Endothelial cell (in vitro differentiated cells): Measurements from ENCODE around the gene P2RY2. TPM values are rescaled to one million over a fixed set of nuclear protein-coding genes. Genes with fewer than 3 reads are reported as not detected.

Experiments used
- DNase-seq: peaks from one replicate; pipeline ENCODE4 v3.0.0; 2021; ENCODE audit warnings: low spot score
- H3K27ac Mint-ChIP-seq: one replicate; pipeline ENCODE4 v1.8.0; 2021; ENCODE audit warnings: mixed read lengths, inconsistent platforms; ENCODE audit not compliant: unreplicated experiment
- H3K27me3 Mint-ChIP-seq: one replicate; pipeline ENCODE4 v1.8.0; 2021; ENCODE audit warnings: mild to moderate bottlenecking, moderate library complexity, mixed read lengths, inconsistent platforms; ENCODE audit not compliant: unreplicated experiment
- H3K36me3 Mint-ChIP-seq: one replicate; pipeline ENCODE4 v1.8.0; 2021; ENCODE audit warnings: mild to moderate bottlenecking, low read depth, mixed read lengths, inconsistent platforms; ENCODE audit not compliant: unreplicated experiment
- H3K4me1 Mint-ChIP-seq: one replicate; pipeline ENCODE4 v1.8.0; 2021; ENCODE audit warnings: mild to moderate bottlenecking, mixed read lengths, inconsistent platforms; ENCODE audit not compliant: unreplicated experiment
- H3K4me3 Mint-ChIP-seq: one replicate; pipeline ENCODE4 v1.8.0; 2021; ENCODE audit warnings: mild to moderate bottlenecking, mixed read lengths, inconsistent platforms; ENCODE audit not compliant: unreplicated experiment
- H3K9me3 Mint-ChIP-seq: one replicate; pipeline ENCODE4 v1.8.0; 2021; ENCODE audit warnings: mixed read lengths, inconsistent platforms; ENCODE audit not compliant: unreplicated experiment
- CTCF ChIP-seq: fragments of 200-600 bp; sonication (generic); IDR thresholded peaks from one replicate; pipeline ENCODE4 v1.5.0; 2021; ENCODE audit warnings: antibody characterized with exemption; ENCODE audit not compliant: unreplicated experiment
- total RNA-seq: library from RNA; stranded (reverse); fragmentation: NEBNext Ultra II Directional; extraction: Animal tissue kit (Norgen Biotek cat#: 25700); gene quantifications from one replicate; pipeline ENCODE4 v1.2.1, GENCODE V29; 2021; ENCODE audit not compliant: unreplicated experiment

Gene P2RY2
- total RNA-seq, 1 donor from 2014 or later: 0.10 TPM

- Mint-ChIP-seq H3K4me3 (no peak overlapping the region), H3K9me3 (no peaks in the 10 kb centered on the region), H3K4me1 (peaks cover 5% of the 10 kb centered on the region), H3K27me3 (peaks cover 12% of the 10 kb centered on the region), H3K27ac (no peak overlapping the region), H3K36me3 (no peaks in the 10 kb centered on the region)
- TF ChIP-seq CTCF: no peak
- no peak for DNase-seq
Measured at GRCh38 chr11:73217131-73217809, 811 bp upstream of the P2RY2 start.

DNA sequence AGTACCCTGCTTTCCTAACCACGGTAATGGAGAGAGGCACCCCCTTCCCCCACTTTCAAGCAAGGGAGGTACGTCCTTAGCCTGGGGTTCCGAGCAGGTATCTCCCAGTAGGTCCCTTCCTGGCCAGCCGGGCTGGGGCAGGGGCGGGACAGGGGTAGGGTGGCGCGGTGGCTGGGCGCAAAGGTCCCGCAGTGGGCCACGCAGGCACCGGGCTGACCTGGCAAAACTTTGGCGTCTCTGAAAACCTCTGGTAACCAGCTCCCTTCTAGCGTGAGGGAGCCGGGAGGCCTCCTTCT, 323 bp upstream of the P2RY2 start:
- H3K9me3 Mint-ChIP-seq: no peaks in the 10 kb centered on the region
- H3K36me3 Mint-ChIP-seq: no peaks in the 10 kb centered on the region
- no peak for TF ChIP-seq CTCF
- H3K27ac Mint-ChIP-seq: no peak overlapping the region
- no peak for DNase-seq
- peaks cover 5% of the 10 kb centered on the region for H3K4me1 Mint-ChIP-seq
- no peak overlapping the region for H3K4me3 Mint-ChIP-seq
- H3K27me3 Mint-ChIP-seq: peaks cover 12% of the 10 kb centered on the region

- H3K27ac Mint-ChIP-seq: no peak overlapping the region
Measured at GRCh38 chr11:73218830-73219215, 742 bp downstream of the P2RY2 start.

DNA sequence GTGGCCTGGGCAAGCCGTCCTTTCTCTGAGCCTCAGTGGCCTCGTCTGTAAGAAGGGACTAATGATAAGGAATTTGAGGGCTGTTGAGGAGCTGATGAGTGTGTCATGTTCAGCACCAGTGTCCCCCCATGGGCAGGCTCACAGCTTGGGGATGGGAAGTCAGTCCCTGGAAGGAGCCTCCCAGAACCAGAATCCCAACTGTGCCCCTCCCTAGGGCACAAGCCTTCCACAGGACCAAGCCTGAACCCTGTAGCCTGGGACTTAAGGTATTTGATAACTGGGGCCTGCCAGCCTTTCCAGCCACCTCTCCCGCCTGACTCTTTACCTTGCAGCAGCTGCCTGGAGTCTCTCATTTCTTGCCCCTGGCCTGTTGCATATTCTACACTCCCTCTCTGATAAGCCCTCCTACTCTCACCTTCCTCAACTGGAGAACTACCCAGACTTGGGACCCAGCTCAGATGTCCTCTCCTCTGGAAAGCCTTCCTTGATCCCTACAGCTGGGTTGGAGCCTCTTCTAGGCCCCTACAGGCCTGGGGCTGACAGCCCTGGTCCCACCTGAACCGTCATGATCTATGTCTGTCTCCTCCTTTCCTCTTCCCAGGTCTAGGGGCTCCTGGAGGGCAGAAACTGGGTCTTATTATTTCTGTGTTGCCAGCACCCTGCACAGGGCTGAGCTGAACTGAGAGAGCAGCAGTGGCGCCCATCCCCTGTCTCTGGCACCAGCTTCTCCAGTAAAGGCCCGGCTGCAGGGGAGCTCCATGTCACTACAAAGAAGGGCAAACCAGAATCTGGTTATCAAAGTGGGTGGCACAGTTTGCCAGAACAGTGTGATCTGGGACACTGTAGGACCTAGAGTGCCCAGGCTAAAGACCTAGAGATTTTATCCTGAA, 1.6 kb downstream of the P2RY2 start:
- DNase-seq: no peak
- Mint-ChIP-seq H3K27ac (no peak overlapping the region), H3K27me3 (peaks cover 16% of the 10 kb centered on the region)

More at GRCh38 chr11:73218830-73219215, 742 bp downstream of the P2RY2 start:
- DNase-seq: no peak
- Mint-ChIP-seq H3K4me3 (peak overlapping the region; percentile 78), H3K4me1 (peaks cover 5% of the 10 kb centered on the region), H3K36me3 (no peaks in the 10 kb centered on the region), H3K9me3 (no peaks in the 10 kb centered on the region), H3K27me3 (peaks cover 12% of the 10 kb centered on the region)
- no peak for TF ChIP-seq CTCF

More for the DNA sequence above, 1.6 kb downstream of the P2RY2 start:
- no peaks in the 10 kb centered on the region for H3K9me3 Mint-ChIP-seq
- H3K4me3 Mint-ChIP-seq: peak overlapping the region; percentile 78
- peaks cover 9% of the 10 kb centered on the region for H3K4me1 Mint-ChIP-seq
- TF ChIP-seq CTCF: no peak
- no peaks in the 10 kb centered on the region for H3K36me3 Mint-ChIP-seq
